ENCODE data around the gene ATP10A.

The ATP10A gene

GRCh38 chr15:25824618-25825017 is 38.5 kb downstream of the ATP10A start:
- DNase-seq = no peak

DNA sequence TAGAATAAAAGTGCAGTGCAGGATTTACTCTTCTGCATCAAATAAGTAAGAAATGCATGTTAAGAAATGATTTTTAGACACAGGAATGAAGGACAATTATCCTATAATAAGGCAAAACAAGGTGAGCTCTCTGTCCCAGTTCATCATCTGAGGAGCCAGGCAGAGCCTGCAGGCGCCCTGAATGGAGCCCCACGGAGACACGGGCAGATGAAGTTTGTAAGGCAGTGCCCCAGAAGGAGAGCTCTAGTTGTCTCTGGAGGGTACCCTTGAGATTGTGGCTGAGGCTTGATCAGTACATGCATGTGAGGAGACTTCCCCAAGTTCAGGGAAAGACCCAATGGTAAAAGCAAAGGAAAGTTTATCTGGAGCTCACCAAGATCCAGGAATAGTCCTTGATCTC is 50.3 kb downstream of the ATP10A start:
- DNase-seq = no peak

- no peak for DNase-seq
Observed at GRCh38 chr15:25812073-25812472, 51.1 kb downstream of the ATP10A start.

DNA sequence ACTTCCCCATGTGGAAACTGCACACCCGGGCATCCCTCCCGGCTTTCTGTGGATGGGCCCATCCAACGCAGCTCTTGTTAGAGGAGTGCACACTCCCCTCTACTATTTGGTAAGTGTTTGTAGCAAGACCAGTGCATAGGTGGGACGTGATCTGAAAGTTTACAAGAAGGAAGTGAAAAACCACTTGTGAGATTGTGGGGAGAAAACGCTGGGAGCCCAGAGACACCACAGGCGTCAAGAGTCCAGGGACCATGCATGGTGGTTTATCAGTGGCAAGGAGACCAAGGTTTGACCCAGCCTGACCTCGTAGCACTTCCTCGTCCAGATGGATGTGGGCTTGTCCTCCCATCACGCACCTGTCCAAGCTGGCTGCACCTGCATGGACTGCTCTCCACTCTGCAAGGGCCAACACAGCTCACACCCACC is 51.6 kb downstream of the ATP10A start:
- DNase-seq = no peak

- DNase-seq = no peak
Observed at GRCh38 chr15:25810631-25811091, 52.5 kb downstream of the ATP10A start.

DNA sequence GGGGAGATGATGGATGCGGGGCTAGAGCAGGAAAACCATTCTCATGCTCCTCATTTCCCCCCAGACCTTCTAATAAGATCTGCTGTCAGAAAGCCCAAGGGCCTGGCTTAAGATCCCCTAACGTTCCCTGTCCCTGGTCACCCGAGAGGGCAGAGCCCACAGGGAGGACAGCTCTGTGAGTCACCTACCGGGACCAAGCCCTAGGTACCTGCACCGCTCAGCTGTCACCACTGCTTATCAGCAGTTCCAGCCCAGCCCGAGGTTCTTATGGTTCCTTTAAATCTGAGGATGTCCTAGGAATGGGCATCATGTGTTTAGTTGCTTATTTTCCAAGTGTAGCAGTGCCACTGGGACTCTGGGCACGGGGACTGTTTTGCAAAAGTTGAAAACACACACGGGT is 53.0 kb downstream of the ATP10A start:
- no peak for DNase-seq

- no peak for DNase-seq
Observed at GRCh38 chr15:25807063-25807462, 56.1 kb downstream of the ATP10A start.

DNA sequence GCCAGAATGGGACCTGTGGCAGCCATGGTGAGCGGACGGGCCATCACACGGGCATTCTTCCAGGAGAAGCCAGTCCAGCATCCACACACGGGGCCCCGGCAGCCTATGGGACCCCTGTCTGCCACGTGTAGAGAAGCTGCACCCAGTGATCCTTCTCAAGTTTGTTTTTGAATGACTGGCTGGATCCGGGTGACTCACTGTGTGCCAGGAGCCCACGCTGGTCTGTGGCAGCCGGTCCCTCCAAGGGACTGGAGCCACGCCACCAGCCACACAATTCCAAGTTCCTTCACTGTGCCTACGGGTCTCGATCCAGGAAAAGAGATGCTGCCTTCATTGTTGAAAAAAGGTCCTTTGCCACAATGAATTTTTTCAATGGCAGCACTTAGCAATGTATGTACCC is 58.1 kb downstream of the ATP10A start:
- DNase-seq = no peak

DNA sequence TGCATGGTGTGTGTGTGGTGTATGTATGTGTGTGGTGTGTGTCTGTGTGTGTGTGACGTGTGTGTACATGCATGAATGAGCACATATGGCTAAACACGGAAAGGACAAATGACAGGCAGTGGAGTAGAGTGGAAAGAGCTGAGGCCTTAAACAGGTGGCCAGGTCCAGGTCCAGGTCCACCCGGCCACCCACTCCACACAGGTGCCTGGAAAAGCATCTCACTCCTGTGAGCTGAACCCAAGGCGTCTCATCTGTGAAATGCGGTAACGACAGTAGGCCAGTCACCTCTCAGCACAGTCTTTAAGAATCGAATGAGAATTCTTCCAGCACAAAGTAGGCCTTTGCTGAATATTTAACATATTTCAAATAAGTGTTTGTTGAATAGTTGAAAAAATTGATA is 58.7 kb downstream of the ATP10A start:
- DNase-seq = no peak

- DNase-seq = no peak
Observed at GRCh38 chr15:25803541-25803940, 59.6 kb downstream of the ATP10A start.

DNA sequence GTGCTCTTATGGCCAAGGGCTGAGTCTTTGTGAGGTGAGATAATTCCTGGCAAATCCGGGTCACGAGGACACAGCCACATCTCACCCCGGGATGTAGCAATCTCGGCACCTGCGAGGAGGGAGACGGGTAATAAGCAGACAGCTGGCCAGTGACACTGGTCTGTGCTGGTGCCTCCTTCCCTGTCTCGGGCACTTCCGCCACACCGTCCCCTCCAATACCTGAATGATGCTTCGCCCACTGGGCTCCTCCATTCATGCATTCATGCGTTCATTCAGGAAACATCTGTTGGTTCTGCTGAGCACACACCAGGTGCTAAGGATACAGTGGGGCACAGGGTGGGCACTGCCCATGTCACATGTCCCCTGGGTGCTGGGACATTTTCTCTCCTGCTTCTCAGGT is 60.1 kb downstream of the ATP10A start:
- no peak for DNase-seq

DNA sequence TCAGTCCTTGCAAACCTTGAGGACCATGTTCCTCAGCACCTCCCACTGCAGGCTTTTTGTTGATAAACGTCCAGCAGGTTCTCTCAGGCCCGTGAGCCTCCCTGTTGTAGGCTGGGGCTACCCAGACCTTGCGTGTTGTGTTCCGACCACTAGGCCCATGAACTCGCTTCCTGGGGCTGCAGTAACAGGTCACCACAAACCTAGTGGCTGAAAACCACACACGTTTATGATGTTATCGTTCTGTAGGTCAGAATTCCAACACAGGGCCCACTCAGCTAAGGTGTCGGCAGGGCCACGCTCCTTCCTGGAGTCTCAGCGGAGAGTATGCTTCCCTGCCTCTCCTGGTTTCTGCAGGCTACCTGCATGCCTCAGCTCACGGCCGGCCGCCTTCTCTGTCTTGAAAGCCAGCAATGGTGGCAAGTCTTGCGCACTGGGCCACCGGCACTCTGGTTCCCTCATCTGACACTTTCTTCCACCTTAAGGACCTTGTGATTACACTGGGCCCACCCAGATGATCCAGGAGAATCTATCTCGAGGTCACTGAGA is 60.8 kb downstream of the ATP10A start:
- DNase-seq = no peak

DNA sequence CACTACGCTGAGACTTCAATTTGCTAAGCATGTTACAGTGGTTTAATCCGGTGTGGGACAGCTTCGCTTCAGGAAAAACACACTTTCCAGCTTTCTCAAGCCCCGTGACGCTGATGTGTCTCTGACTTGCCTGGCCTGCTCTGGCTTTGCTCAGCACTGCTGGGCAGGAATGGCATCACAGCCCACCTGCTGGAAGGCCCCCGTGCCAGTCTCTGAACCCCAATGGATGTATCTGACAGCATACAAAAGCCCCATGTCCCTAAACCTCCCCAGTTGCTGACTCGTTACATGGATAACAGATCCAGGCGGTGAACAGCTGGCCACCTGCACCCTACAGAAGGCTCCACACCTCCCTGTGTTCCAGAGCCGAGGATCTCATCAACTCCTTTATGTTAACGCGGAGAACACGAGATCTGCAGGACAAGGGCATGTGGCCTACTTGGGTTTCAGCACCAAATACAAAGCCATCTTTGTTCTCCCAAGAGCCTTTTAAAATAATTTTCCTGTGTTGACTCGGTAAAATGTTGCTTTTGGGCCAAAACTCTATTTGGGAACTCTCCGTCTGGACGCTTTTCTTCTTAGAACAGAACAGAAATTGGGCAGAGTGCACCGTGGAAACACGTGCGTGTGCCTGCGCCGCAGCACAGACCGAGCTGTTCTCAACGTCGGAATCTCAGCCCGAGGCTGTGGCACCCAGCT is 61.4 kb downstream of the ATP10A start:
- DNase-seq = no peak

- no peak for DNase-seq
Observed at GRCh38 chr15:25800761-25801515, 62.2 kb downstream of the ATP10A start.

DNA sequence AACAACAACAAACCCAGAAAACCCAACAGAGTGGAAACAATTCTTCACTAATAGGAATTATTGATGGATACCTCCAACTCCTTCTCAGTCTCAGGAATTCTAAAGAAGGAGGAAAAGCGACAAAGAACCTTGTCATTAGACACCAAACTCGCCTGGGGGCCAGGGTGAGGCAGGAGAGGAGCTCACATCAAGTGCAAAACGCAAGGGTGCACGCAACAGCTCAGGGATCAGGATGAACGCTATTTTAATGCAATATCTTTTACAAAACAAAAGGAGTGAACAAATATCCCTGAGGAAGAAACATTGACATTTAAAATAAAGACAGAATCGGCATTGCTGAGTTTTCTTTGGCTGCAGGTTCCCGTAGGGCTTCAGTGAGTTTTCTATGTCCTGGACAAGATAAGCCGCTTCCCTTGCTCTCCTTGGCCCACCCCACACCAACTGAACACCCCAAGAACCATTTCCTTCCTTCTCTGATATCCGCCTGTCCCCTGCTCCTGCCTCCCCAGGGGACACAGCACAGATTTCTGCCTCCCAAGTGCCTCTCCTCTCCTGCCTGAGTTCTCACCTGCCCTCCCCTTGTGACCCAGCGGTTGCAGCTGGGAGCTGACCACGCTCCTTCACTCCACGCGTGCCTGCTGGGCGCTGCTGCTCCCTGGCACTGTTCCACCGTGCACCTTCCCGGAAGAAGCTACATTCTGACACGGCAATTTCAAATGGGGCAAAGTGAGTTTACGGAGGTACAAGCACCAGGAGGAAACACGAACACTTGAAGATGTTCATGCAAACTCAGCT is 63.0 kb downstream of the ATP10A start:
- no peak for DNase-seq

- DNase-seq = no peak
Observed at GRCh38 chr15:25797936-25798901, 64.9 kb downstream of the ATP10A start.

GRCh38 chr15:25797511-25797935 is 65.6 kb downstream of the ATP10A start:
- DNase-seq = no peak

- DNase-seq = no peak
Observed at GRCh38 chr15:25797035-25797434, 66.1 kb downstream of the ATP10A start.

DNA sequence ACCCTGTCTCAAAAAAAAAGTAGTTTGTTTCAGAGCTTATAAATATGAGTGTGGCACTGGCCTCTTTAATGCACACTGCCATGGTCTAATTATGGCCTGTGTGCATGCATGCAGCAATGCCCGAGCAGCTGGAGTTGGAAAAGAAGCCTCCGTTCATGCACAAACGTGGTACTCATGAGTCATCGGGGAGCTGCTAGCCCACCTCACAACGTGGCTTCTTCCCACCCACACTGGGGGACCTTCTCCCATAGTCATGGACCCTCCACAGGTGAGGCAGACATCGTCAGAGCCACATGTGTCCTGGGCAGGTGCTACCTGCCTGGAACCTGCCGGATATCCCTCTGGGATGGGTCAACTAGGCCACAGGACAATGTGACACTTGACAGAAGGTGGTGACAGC is 66.7 kb downstream of the ATP10A start:
- DNase-seq = no peak

GRCh38 chr15:25795712-25796111 is 67.4 kb downstream of the ATP10A start:
- DNase-seq = no peak

- DNase-seq = no peak
Observed at GRCh38 chr15:25795061-25795460, 68.1 kb downstream of the ATP10A start.
